BLaER1 (cell line): ENCODE results near the gene OR6C68.

Source experiments
- H3K27ac ChIP-seq: shearing (Covaris generic); formaldehyde crosslinking; 2 replicates; pipeline ENCODE4 v1.8.1; 2022
- H3K27me3 ChIP-seq: shearing (Covaris generic); formaldehyde crosslinking; 2 replicates; pipeline ENCODE4 v1.8.1; 2022
- H3K36me3 ChIP-seq: shearing (Covaris generic); formaldehyde crosslinking; 2 replicates; pipeline ENCODE4 v1.8.1; 2022
- H3K4me1 ChIP-seq: shearing (Covaris generic); formaldehyde crosslinking; 2 replicates; pipeline ENCODE4 v1.8.1; 2022
- H3K4me2 ChIP-seq: shearing (Covaris generic); formaldehyde crosslinking; 2 replicates; pipeline ENCODE4 v1.8.1; 2022
- H3K4me3 ChIP-seq: shearing (Covaris generic); formaldehyde crosslinking; 2 replicates; pipeline ENCODE4 v1.8.1; 2022
- H3K9ac ChIP-seq: shearing (Covaris generic); formaldehyde crosslinking; 2 replicates; pipeline ENCODE4 v1.8.1; 2022
- H3K9me3 ChIP-seq: shearing (Covaris generic); formaldehyde crosslinking; 2 replicates; pipeline ENCODE4 v1.8.1; 2022
- H4K20me1 ChIP-seq: shearing (Covaris generic); formaldehyde crosslinking; 2 replicates; pipeline ENCODE4 v1.8.1; 2022
- Cebpa-rat ChIP-seq: shearing (Covaris generic); IDR thresholded peaks from 2 replicates; pipeline ENCODE4 v1.8.1; 2022

Gene OR6C68

GRCh38 chr12:55495490-55495889 is 3.3 kb downstream of the OR6C68 start:
- Histone ChIP-seq H3K4me3 (no peak overlapping the region), H3K27me3 (no peaks in the 10 kb centered on the region), H3K4me1 (no peaks in the 10 kb centered on the region), H3K36me3 (no peaks in the 10 kb centered on the region), H3K9ac (no peak overlapping the region), H4K20me1 (no peaks in the 10 kb centered on the region), H3K27ac (no peak overlapping the region), H3K4me2 (no peak overlapping the region), H3K9me3 (no peaks in the 10 kb centered on the region)
- TF ChIP-seq Cebpa-rat: no peak

- no peak overlapping the region for H3K27ac ChIP-seq
- no peak overlapping the region for H3K4me2 ChIP-seq
Measured at GRCh38 chr12:55499231-55499630, 7.1 kb downstream of the OR6C68 start.

GRCh38 chr12:55499810-55500252 is 7.7 kb downstream of the OR6C68 start:
- Histone ChIP-seq H3K4me2 (no peak overlapping the region), H4K20me1 (no peaks in the 10 kb centered on the region), H3K36me3 (no peaks in the 10 kb centered on the region), H3K27ac (no peak overlapping the region), H3K9ac (no peak overlapping the region), H3K4me1 (no peaks in the 10 kb centered on the region), H3K9me3 (no peaks in the 10 kb centered on the region), H3K4me3 (no peak overlapping the region), H3K27me3 (no peaks in the 10 kb centered on the region)
- no peak for TF ChIP-seq Cebpa-rat

More at GRCh38 chr12:55499231-55499630, 7.1 kb downstream of the OR6C68 start:
- Histone ChIP-seq H3K4me1 (no peaks in the 10 kb centered on the region), H3K9me3 (no peaks in the 10 kb centered on the region), H3K9ac (no peak overlapping the region), H3K36me3 (no peaks in the 10 kb centered on the region), H3K27me3 (no peaks in the 10 kb centered on the region), H4K20me1 (no peaks in the 10 kb centered on the region), H3K4me3 (no peak overlapping the region)
- no peak for TF ChIP-seq Cebpa-rat

GRCh38 chr12:55501601-55502000 is 9.4 kb downstream of the OR6C68 start:
- Histone ChIP-seq H3K9ac (no peak overlapping the region), H3K4me2 (no peak overlapping the region), H3K27ac (no peak overlapping the region), H3K27me3 (no peaks in the 10 kb centered on the region), H3K36me3 (no peaks in the 10 kb centered on the region), H3K4me1 (no peaks in the 10 kb centered on the region), H3K4me3 (no peak overlapping the region), H3K9me3 (no peaks in the 10 kb centered on the region), H4K20me1 (no peaks in the 10 kb centered on the region)
- TF ChIP-seq Cebpa-rat: no peak

- no peaks in the 10 kb centered on the region for H3K4me1 ChIP-seq
- H3K4me2 ChIP-seq: no peak overlapping the region
- H3K36me3 ChIP-seq: no peaks in the 10 kb centered on the region
- H3K27me3 ChIP-seq: no peaks in the 10 kb centered on the region
- no peaks in the 10 kb centered on the region for H4K20me1 ChIP-seq
- no peak overlapping the region for H3K27ac ChIP-seq
- no peak overlapping the region for H3K4me3 ChIP-seq
- peaks cover 21% of the 10 kb centered on the region for H3K9me3 ChIP-seq
- no peak for TF ChIP-seq Cebpa-rat
- no peak overlapping the region for H3K9ac ChIP-seq
Measured at GRCh38 chr12:55515696-55516095, 23.5 kb downstream of the OR6C68 start.

- no peak overlapping the region for H3K4me2 ChIP-seq
- no peak overlapping the region for H3K27ac ChIP-seq
- no peaks in the 10 kb centered on the region for H4K20me1 ChIP-seq
- H3K27me3 ChIP-seq: no peaks in the 10 kb centered on the region
- peaks cover 21% of the 10 kb centered on the region for H3K9me3 ChIP-seq
- H3K36me3 ChIP-seq: no peaks in the 10 kb centered on the region
- no peak for TF ChIP-seq Cebpa-rat
- H3K4me1 ChIP-seq: no peaks in the 10 kb centered on the region
- no peak overlapping the region for H3K9ac ChIP-seq
- no peak overlapping the region for H3K4me3 ChIP-seq
Measured at GRCh38 chr12:55516391-55516790, 24.2 kb downstream of the OR6C68 start.
